Measurements from ENCODE around the gene IPO7.
"Not testable (repeated sequence)": the region's sequence is repeated elsewhere in the genome, so short reads cannot be mapped to it uniquely, and the experiment has no call there.

IPO7 gene

GRCh38 chr11:9396752-9397151 lies 12.3 kb downstream of the IPO7 start:
- no peak for DNase-seq
- no peak overlapping the region for H3K27ac ChIP-seq
- no peak overlapping the region for H3K4me3 ChIP-seq (ENCODE audit: low read depth, low read length)
- no peaks in the 10 kb centered on the region for H3K27me3 ChIP-seq (replicated peaks)
- H3K36me3 ChIP-seq (replicated peaks) = peaks cover 1% of the 10 kb centered on the region
- in situ Hi-C loops (cut with HindIII; ENCODE audit: low pct_ligation_motif_present, low sequenced_read_pairs) = no loop called here
- no peak for TF ChIP-seq CTCF (IDR thresholded peaks at IDR 0.05; ENCODE audit: low read depth, low read length, missing control alignments)

GRCh38 chr11:9397746-9398680 lies 13.6 kb downstream of the IPO7 start:
- H3K4me3 ChIP-seq (ENCODE audit: low read depth, low read length) = no peak overlapping the region
- in situ Hi-C loops (cut with HindIII; ENCODE audit: low pct_ligation_motif_present, low sequenced_read_pairs) = no loop called here

GRCh38 chr11:9399466-9399865 lies 15.0 kb downstream of the IPO7 start:
- H3K27ac ChIP-seq = peak overlapping the region; percentile 7
- H3K36me3 ChIP-seq (replicated peaks) = no peaks in the 10 kb centered on the region
- no peak for TF ChIP-seq CTCF (IDR thresholded peaks at IDR 0.05; ENCODE audit: low read depth, low read length, missing control alignments)
- in situ Hi-C loops (cut with HindIII; ENCODE audit: low pct_ligation_motif_present, low sequenced_read_pairs) = no loop called here
- no peaks in the 10 kb centered on the region for H3K27me3 ChIP-seq (replicated peaks)
- DNase-seq = no peak
- no peak overlapping the region for H3K4me3 ChIP-seq (ENCODE audit: low read depth, low read length)

More at GRCh38 chr11:9397746-9398680, 13.6 kb downstream of the IPO7 start:
- no peak for TF ChIP-seq CTCF (IDR thresholded peaks at IDR 0.05; ENCODE audit: low read depth, low read length, missing control alignments)
- Histone ChIP-seq H3K27me3 (replicated peaks) (no peaks in the 10 kb centered on the region), H3K36me3 (replicated peaks) (no peaks in the 10 kb centered on the region), H3K27ac (no peak overlapping the region)
- no peak for DNase-seq

GRCh38 chr11:9401884-9402283 lies 17.4 kb downstream of the IPO7 start:
- in situ Hi-C loops (cut with HindIII; ENCODE audit: low pct_ligation_motif_present, low sequenced_read_pairs) = loop anchor here (25.0 kb wide), 1 partner anchor 90 kb away; the partner anchor contains the start of gene TMEM41B
- not testable (repeated sequence) for DNase-seq; H3K36me3 ChIP-seq (replicated peaks); H3K27ac ChIP-seq; H3K4me3 ChIP-seq (ENCODE audit: low read depth, low read length); H3K27me3 ChIP-seq (replicated peaks)

GRCh38 chr11:9428706-9429105 lies 44.3 kb downstream of the IPO7 start:
- Histone ChIP-seq H3K27me3 (replicated peaks) (no peaks in the 10 kb centered on the region), H3K27ac (no peak overlapping the region), H3K36me3 (replicated peaks) (peaks cover 77% of the 10 kb centered on the region), H3K4me3 (ENCODE audit: low read depth, low read length) (no peak overlapping the region)
- in situ Hi-C loops (cut with HindIII; ENCODE audit: low pct_ligation_motif_present, low sequenced_read_pairs) = no loop called here
- no peak for DNase-seq
- no peak for TF ChIP-seq CTCF (IDR thresholded peaks at IDR 0.05; ENCODE audit: low read depth, low read length, missing control alignments)

GRCh38 chr11:9438611-9439010 lies 54.2 kb downstream of the IPO7 start:
- no peak for DNase-seq
- H3K27me3 ChIP-seq (replicated peaks) = no peaks in the 10 kb centered on the region
- TF ChIP-seq CTCF (IDR thresholded peaks at IDR 0.05; ENCODE audit: low read depth, low read length, missing control alignments) = no peak
- peaks cover 71% of the 10 kb centered on the region for H3K36me3 ChIP-seq (replicated peaks)
- H3K27ac ChIP-seq = no peak overlapping the region
- in situ Hi-C loops (cut with HindIII; ENCODE audit: low pct_ligation_motif_present, low sequenced_read_pairs) = no loop called here
- H3K4me3 ChIP-seq (ENCODE audit: low read depth, low read length) = no peak overlapping the region
